ES-I3 (cell line): ENCODE results near the gene ANXA8.
"Not testable (repeated sequence)": the region's sequence is repeated elsewhere in the genome, so short reads cannot be mapped to it uniquely, and the experiment has no call there.

ENCODE experiments used
- H3K36me3 ChIP-seq: 2 replicates; pipeline ENCODE4 v1.6.1; 2013; ENCODE audit warnings: mild to moderate bottlenecking, low read length, control low read depth, moderate library complexity; ENCODE audit not compliant: insufficient read depth
- H3K4me1 ChIP-seq: 2 replicates; pipeline ENCODE4 v1.6.1; 2013; ENCODE audit warnings: mild to moderate bottlenecking, control low read depth, low read length; ENCODE audit not compliant: insufficient read depth
- H3K9ac ChIP-seq: 2 replicates; pipeline ENCODE4 v1.6.1; 2013; ENCODE audit warnings: low read depth, mild to moderate bottlenecking, low read length, moderate library complexity
- H3K9me3 ChIP-seq: 2 replicates; pipeline ENCODE4 v1.6.1; 2013; ENCODE audit warnings: mild to moderate bottlenecking, low read length, moderate library complexity; ENCODE audit not compliant: control insufficient read depth, insufficient read depth

Gene ANXA8

GRCh38 chr10:47483923-47484322 is at the start of gene ANXA8:
Gene ANXA8, minus strand, starts transcription at chr10:47484115. Its CDS starts 182 bp downstream, at chr10:47483933.
- not testable (repeated sequence) for H3K9me3 ChIP-seq, H3K36me3 ChIP-seq, H3K4me1 ChIP-seq, H3K9ac ChIP-seq

GRCh38 chr10:47523475-47523874 is 39.6 kb upstream of the ANXA8 start, which contains the start of gene AGAP9:
Gene AGAP9, minus strand, starts transcription at chr10:47523638. Its CDS starts 112 bp downstream, at chr10:47523526.
- H3K36me3 ChIP-seq, H3K4me1 ChIP-seq, H3K9me3 ChIP-seq, H3K9ac ChIP-seq: not testable (repeated sequence)

- not testable (repeated sequence) for H3K9me3 ChIP-seq, H3K9ac ChIP-seq, H3K36me3 ChIP-seq, H3K4me1 ChIP-seq
Observed at GRCh38 chr10:47502313-47502712, 18.4 kb upstream of the ANXA8 start.

- not testable (repeated sequence) for H3K4me1 ChIP-seq, H3K9me3 ChIP-seq, H3K9ac ChIP-seq, H3K36me3 ChIP-seq
Observed at GRCh38 chr10:47494226-47494625, 10.3 kb upstream of the ANXA8 start.

GRCh38 chr10:47491600-47491999 is 7.7 kb upstream of the ANXA8 start, which contains the start of gene FAM25G:
Gene FAM25G, minus strand, starts transcription at chr10:47491700. Its CDS starts 26 bp downstream, at chr10:47491674.
- not testable (repeated sequence) for H3K9ac ChIP-seq, H3K9me3 ChIP-seq, H3K4me1 ChIP-seq, H3K36me3 ChIP-seq

- H3K36me3 ChIP-seq: not testable (repeated sequence)
Observed at GRCh38 chr10:47489630-47490029, 5.7 kb upstream of the ANXA8 start.

GRCh38 chr10:47485943-47486342 is 2.0 kb upstream of the ANXA8 start:
- H3K36me3 ChIP-seq, H3K4me1 ChIP-seq, H3K9ac ChIP-seq, H3K9me3 ChIP-seq: not testable (repeated sequence)

More at GRCh38 chr10:47489630-47490029, 5.7 kb upstream of the ANXA8 start:
- not testable (repeated sequence) for H3K9me3 ChIP-seq, H3K9ac ChIP-seq, H3K4me1 ChIP-seq

- H3K9ac ChIP-seq, H3K36me3 ChIP-seq, H3K4me1 ChIP-seq, H3K9me3 ChIP-seq: not testable (repeated sequence)
Observed at GRCh38 chr10:47484786-47485185, 871 bp upstream of the ANXA8 start.

- not testable (repeated sequence) for H3K4me1 ChIP-seq, H3K9ac ChIP-seq, H3K9me3 ChIP-seq, H3K36me3 ChIP-seq
Observed at GRCh38 chr10:47482367-47482766, 1.5 kb downstream of the ANXA8 start.

GRCh38 chr10:47481768-47482181 is 2.1 kb downstream of the ANXA8 start:
- H3K4me1 ChIP-seq, H3K36me3 ChIP-seq, H3K9ac ChIP-seq: not testable (repeated sequence)

GRCh38 chr10:47481182-47481766 is 2.6 kb downstream of the ANXA8 start:
- not testable (repeated sequence) for H3K9me3 ChIP-seq, H3K9ac ChIP-seq, H3K4me1 ChIP-seq, H3K36me3 ChIP-seq

More at GRCh38 chr10:47481768-47482181, 2.1 kb downstream of the ANXA8 start:
- H3K9me3 ChIP-seq: not testable (repeated sequence)

GRCh38 chr10:47480133-47480532 is 3.8 kb downstream of the ANXA8 start:
- not testable (repeated sequence) for H3K9me3 ChIP-seq, H3K9ac ChIP-seq, H3K4me1 ChIP-seq, H3K36me3 ChIP-seq

GRCh38 chr10:47478114-47478513 is 5.8 kb downstream of the ANXA8 start:
- H3K9me3 ChIP-seq, H3K36me3 ChIP-seq, H3K9ac ChIP-seq, H3K4me1 ChIP-seq: not testable (repeated sequence)

- not testable (repeated sequence) for H3K9ac ChIP-seq, H3K9me3 ChIP-seq
Observed at GRCh38 chr10:47477078-47477477, 6.8 kb downstream of the ANXA8 start.

GRCh38 chr10:47475101-47475500 is 8.8 kb downstream of the ANXA8 start:
- H3K36me3 ChIP-seq: not testable (repeated sequence)

More at GRCh38 chr10:47477078-47477477, 6.8 kb downstream of the ANXA8 start:
- H3K36me3 ChIP-seq, H3K4me1 ChIP-seq: not testable (repeated sequence)

GRCh38 chr10:47473516-47473915 is 10.4 kb downstream of the ANXA8 start:
- H3K4me1 ChIP-seq, H3K9me3 ChIP-seq, H3K9ac ChIP-seq, H3K36me3 ChIP-seq: not testable (repeated sequence)

More at GRCh38 chr10:47475101-47475500, 8.8 kb downstream of the ANXA8 start:
- not testable (repeated sequence) for H3K4me1 ChIP-seq, H3K9ac ChIP-seq, H3K9me3 ChIP-seq
